ENCODE data around the gene CNR2. TPM values are rescaled to one million over a fixed set of nuclear protein-coding genes. Genes with fewer than 3 reads are reported as not detected.
A peak's percentile ranks its signal among the peaks of the same experiment; 100 is the strongest.
"Not testable (repeated sequence)": the region's sequence is repeated elsewhere in the genome, so short reads cannot be mapped to it uniquely, and the experiment has no call there.

The CNR2 gene
- total RNA-seq, 2 experiments from 2014 or later, result 0.25 TPM

- Mint-ChIP-seq H3K4me1 (ENCODE audit: low read depth) (peaks cover 12% of the 10 kb centered on the region), H3K36me3 (ENCODE audit: low read depth) (peaks cover 11% of the 10 kb centered on the region), H3K27me3 (no peaks in the 10 kb centered on the region), H3K4me3 (no peak overlapping the region), H3K27ac (no peak overlapping the region), H3K9me3 (no peaks in the 10 kb centered on the region)
- ChIA-PET CTCF (interaction anchor here (0.6 to 2.6 kb wide), 3 partner anchors 19 to 89 kb away, joined by 3 to 11 read pairs (median 4); no protein-coding TSS in a partner anchor), POLR2A (interaction anchor here (1.0 kb wide), 1 partner anchor 13 kb away, joined by 3 read pairs; no protein-coding TSS in a partner anchor)
- no peak for TF ChIP-seq CTCF (IDR thresholded peaks at IDR 0.05)
- DNase-seq (no peak), ATAC-seq (no peak)
- intact Hi-C loops (cut with micrococcal nuclease), result no loop called here
These were observed 50.5 kb downstream of the CNR2 start for GRCh38 chr1:23862640-23863039.

- peak; percentile 23 for TF ChIP-seq CTCF (IDR thresholded peaks at IDR 0.05)
- peaks cover 7% of the 10 kb centered on the region for H3K36me3 Mint-ChIP-seq (ENCODE audit: low read depth)
- H3K4me1 Mint-ChIP-seq (ENCODE audit: low read depth), result no peaks in the 10 kb centered on the region
- peak; percentile 45 for ATAC-seq
- H3K9me3 Mint-ChIP-seq, result no peaks in the 10 kb centered on the region
- no peak overlapping the region for H3K4me3 Mint-ChIP-seq
- ChIA-PET CTCF (interaction anchor here (0.7 to 2.2 kb wide), 12 partner anchors 10 to 358 kb away, joined by 3 to 25 read pairs (median 3); partner anchors contain the start of gene HMGCL), POLR2A (no interaction called here)
- intact Hi-C loops (cut with micrococcal nuclease), result no loop called here
- no peak overlapping the region for H3K27ac Mint-ChIP-seq
- H3K27me3 Mint-ChIP-seq, result no peaks in the 10 kb centered on the region
- peak; percentile 42 for DNase-seq
These were observed 58.6 kb downstream of the CNR2 start for GRCh38 chr1:23854568-23854967.

- H3K4me3 Mint-ChIP-seq, H3K27ac Mint-ChIP-seq, POLR2A ChIA-PET: not testable (repeated sequence)
These were observed 60.0 kb downstream of the CNR2 start for GRCh38 chr1:23853124-23853523.

GRCh38 chr1:23851406-23851805 is 61.8 kb downstream of the CNR2 start:
- CTCF ChIA-PET, result interaction anchor here (1.7 kb wide), 1 partner anchor 41 kb away, joined by 6 read pairs; no protein-coding TSS in a partner anchor
- H3K4me3 Mint-ChIP-seq; POLR2A ChIA-PET; H3K4me1 Mint-ChIP-seq (ENCODE audit: low read depth); intact Hi-C loops (cut with micrococcal nuclease); H3K27me3 Mint-ChIP-seq; DNase-seq; H3K27ac Mint-ChIP-seq; ATAC-seq; H3K9me3 Mint-ChIP-seq: not testable (repeated sequence)
- H3K36me3 Mint-ChIP-seq (ENCODE audit: low read depth), result peaks cover 27% of the 10 kb centered on the region

More at GRCh38 chr1:23853124-23853523, 60.0 kb downstream of the CNR2 start:
- ATAC-seq; CTCF ChIA-PET; H3K9me3 Mint-ChIP-seq; intact Hi-C loops (cut with micrococcal nuclease); DNase-seq; H3K27me3 Mint-ChIP-seq; H3K4me1 Mint-ChIP-seq (ENCODE audit: low read depth): not testable (repeated sequence)
- H3K36me3 Mint-ChIP-seq (ENCODE audit: low read depth), result peaks cover 16% of the 10 kb centered on the region

- H3K4me3 Mint-ChIP-seq, result no peak overlapping the region
- intact Hi-C loops (cut with micrococcal nuclease), result no loop called here
These were observed 64.2 kb downstream of the CNR2 start for GRCh38 chr1:23848673-23849616.

GRCh38 chr1:23847482-23848095 is 65.6 kb downstream of the CNR2 start:
- CTCF ChIA-PET; DNase-seq; intact Hi-C loops (cut with micrococcal nuclease); ATAC-seq; H3K27ac Mint-ChIP-seq; H3K4me1 Mint-ChIP-seq (ENCODE audit: low read depth); H3K9me3 Mint-ChIP-seq; POLR2A ChIA-PET; H3K27me3 Mint-ChIP-seq; H3K4me3 Mint-ChIP-seq: not testable (repeated sequence)
- H3K36me3 Mint-ChIP-seq (ENCODE audit: low read depth), result peaks cover 31% of the 10 kb centered on the region

More at GRCh38 chr1:23848673-23849616, 64.2 kb downstream of the CNR2 start:
- TF ChIP-seq CTCF (IDR thresholded peaks at IDR 0.05), result no peak
- H3K4me1 Mint-ChIP-seq (ENCODE audit: low read depth), result no peaks in the 10 kb centered on the region
- H3K36me3 Mint-ChIP-seq (ENCODE audit: low read depth), result peaks cover 31% of the 10 kb centered on the region
- ChIA-PET CTCF (interaction anchor here (1.2 kb wide), 1 partner anchor 39 kb away, joined by 8 read pairs; no protein-coding TSS in a partner anchor), POLR2A (interaction anchor here (0.8 kb wide), 1 partner anchor 14 kb away, joined by 3 read pairs; no protein-coding TSS in a partner anchor)
- ATAC-seq (no peak), DNase-seq (no peak)
- H3K27ac Mint-ChIP-seq, result no peak overlapping the region
- H3K27me3 Mint-ChIP-seq, result no peaks in the 10 kb centered on the region
- H3K9me3 Mint-ChIP-seq, result no peaks in the 10 kb centered on the region

Measured in activated CD8-positive, alpha-beta T cell treated with anti-CD3 and anti-CD28 coated beads for 36 hours (primary cell).